GM19238 (cell line): ENCODE data around the gene SYT17.
"Not testable (repeated sequence)": the region's sequence is repeated elsewhere in the genome, so short reads cannot be mapped to it uniquely, and the experiment has no call there.

Experiments
- DNase-seq: peaks from one replicate; pipeline ENCODE4 v3.0.0; 2011; ENCODE audit warnings: low spot score; ENCODE audit not compliant: insufficient read length

Gene SYT17

DNA sequence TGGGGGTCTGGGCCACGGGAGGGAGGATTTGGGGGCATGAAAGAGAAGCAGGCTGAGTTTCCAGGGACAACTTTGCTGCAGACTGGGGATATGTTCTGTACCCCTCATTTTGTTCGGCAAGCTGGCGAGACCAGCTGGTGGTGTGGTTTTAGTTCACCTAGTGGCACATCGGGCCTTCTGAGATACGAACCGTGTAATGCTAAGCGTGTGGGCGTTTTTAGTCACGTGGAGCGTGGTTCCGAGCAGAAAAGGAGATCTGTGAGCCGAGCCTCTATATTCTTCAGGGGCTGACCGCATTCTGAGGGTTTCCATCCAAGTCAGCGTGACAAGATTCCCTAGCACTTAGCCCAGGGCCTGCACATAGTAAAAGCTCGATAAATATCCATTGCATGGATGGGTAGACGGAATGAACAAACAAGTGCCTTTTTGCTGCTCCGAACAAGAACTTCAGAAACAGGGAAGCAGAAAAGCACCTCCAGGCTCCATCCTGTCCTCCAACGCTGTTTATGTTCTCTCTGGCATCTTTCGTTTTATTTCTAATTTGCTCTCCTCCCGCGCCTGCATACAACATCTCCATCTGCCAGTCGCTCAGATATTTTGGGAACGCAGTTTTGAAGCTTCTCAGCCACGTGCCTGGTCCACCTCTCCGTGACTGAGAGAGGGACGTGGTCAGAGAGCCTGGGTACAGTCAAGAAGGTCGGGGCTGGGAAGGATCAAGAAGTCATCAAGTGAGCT is 5.8 kb downstream of the SYT17 start:
- no peak for DNase-seq

DNA sequence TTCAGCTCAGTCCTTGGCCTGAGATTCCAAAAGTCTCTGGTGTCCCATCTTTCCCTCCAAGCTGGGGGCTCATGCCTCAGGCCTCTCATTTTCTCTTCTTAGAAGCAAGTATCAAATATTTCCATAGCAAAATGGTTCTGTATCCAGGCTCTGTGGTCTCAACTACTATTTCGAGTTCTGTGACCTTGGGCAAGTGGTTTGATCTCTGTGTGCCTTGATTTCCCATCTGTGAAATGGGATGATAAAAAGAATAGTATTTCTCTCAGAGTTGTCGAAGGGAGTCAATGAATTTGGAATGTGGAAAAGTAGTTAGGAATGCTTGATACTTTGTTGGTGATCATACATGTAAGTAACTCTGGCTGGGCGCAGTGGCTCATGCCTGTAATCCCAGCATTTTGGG is 6.4 kb downstream of the SYT17 start:
- no peak for DNase-seq

DNA sequence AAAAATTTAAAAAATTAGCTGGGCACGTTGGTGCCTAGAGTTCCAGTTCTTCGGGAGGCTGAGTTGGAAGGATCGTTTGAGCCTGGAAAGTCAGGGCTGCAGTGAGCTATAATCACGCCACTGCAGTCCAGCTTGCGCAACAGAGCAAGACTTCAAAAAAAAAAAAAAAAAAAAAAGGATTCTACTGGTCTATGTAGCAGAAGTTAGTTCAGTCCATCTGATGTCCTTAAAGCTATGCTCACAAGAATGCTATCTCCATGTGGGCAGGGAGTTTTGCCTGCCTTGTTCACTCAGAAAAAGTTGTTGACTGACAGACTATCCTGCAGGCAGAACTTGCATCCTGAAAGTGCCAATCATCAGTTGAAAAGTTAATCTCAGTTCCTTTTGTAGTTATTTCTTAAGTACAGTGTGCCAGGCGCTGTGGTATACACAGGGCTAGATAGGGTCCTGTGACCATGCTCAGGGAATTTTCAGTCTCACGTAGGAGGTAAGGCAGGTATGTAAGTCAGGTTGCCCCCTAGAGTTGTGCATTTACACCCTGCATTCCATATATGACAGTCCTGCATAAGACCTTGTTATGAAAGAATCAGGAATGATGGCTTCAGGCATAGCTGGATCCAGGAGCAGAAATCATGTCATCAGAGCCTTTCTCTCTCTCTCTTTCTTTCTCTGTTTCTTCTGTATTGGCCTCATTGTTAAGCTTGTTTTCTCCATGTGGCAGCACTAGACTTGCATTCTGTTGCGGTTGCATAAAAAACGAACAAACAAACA is 7.6 kb downstream of the SYT17 start:
- no peak for DNase-seq

DNA sequence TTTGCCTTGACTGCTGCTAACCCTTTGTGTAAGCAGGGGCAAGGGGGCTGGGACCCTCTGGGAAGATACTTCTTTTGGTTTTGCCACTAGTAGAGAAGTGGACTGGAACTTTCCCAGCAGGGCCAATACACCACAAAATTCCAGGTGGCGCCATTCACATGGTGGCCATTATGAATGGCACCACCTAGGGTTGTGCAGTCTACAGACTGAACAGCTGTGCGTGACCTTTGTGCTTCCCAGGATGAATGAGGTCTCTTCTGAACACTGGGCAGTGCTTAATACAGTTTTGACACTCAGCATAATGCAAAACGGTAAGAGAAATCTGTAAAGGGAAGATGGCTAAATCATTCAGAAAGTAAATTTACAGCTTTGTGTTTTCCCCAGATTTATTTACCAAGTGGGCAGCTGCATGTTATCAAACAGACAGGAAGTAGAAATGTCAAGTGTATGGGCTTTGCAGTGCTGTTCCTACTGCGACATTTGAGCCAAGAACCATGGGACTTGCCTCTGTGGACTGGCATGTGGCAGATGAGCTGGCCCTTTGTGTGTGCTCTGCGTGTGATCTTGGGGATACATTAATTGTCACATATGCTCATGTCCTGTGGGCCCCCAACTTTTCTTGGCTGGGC is 9.2 kb downstream of the SYT17 start:
- DNase-seq: no peak

DNA sequence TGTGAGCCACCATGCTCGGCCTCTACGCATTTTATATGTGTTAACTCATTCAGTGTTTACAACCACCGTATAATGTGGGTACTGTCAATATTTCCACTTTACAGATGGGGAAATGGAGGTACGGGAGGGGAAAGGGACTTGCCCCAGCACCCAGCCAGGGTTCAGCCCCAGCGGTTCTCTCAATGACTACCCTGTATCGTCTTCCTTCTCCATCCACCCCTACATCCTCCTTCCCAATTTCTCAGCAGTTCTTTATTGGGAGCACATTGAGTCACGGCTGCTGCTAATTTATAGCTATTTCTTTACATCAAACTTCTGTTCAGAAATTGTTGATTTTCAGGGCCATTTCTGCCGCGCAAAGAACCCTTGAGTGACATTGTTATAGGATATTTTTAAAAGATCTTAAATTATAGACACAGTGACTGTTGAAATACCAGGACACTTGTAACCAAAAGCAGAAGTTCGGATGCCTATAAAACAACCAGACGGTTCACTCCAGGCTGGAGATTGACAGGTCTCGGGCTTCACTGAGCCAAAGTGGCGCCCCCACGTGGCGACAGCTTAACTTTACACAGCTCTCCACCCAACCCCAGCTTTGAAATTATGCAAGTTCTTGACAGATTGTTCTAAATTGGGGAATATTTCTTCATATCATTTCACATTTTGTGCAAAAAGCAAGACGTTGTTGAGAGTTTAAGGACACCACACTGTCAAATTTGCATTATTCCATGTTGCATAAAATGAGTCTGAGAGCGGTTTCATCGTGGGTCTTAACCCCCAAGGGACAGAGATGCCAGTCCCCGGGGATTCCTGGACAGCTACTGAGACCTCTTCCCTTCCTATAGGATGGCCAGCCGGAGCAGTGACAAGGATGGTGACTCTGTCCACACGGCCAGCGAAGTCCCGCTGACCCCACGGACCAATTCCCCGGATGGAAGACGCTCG is 11.8 kb downstream of the SYT17 start:
- peak; percentile 55 for DNase-seq

DNA sequence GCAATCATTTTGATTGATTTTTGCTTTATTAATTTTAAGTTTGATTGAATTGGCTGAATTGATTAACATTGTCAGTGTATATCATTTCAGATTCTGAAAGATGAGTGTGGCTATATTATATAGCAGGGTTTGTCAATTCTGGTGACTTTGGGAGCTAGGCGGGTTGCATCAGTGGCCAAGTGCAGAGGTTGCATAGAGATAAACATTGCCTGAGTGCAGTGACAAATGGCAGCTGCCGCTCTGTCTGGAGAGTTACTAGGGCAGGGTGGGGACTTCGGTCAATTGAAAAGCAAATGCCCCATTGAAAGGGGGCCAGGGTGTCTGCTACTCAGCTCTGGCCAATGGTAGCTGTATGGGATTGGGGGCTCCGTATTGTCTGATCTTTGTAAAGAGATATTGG is 12.7 kb downstream of the SYT17 start:
- no peak for DNase-seq

DNA sequence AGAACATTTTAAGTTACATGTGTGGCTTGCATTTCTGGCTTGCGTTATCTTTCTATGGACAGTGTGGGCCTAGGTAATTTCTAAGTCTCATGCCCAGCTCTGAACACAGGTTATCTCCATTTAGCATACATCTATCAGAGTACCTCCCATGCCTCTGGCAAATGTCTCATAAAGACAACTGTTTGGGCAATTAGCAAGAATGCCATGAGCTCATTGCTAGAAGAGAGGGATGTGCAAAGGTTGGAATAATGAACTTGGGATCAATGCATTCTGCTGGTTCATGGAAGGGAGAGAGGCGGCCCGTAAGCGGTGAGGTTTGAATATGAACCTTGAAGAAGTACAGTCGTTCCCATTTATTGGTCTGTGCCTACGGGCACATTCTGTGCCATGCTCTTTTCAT is 14.4 kb downstream of the SYT17 start:
- DNase-seq: no peak

DNA sequence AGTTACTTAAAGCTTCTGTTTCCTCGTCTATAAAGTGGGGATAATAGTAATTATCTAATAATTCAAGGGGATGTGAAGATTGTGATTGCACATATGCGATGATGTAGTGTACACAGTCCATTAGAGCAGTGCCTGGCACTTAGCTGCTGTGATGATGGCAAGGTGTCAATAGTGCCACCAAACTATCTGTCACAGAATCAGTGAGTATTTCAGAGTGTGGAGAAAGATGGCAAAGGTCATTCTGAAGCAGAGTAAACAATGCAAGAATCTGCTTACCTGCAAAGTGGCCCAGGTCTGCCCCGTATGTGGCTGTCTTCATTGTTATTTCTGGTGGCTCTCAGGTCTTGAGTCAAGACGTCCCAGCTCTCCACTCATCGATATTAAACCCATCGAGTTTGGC is 15.1 kb downstream of the SYT17 start:
- no peak for DNase-seq

DNA sequence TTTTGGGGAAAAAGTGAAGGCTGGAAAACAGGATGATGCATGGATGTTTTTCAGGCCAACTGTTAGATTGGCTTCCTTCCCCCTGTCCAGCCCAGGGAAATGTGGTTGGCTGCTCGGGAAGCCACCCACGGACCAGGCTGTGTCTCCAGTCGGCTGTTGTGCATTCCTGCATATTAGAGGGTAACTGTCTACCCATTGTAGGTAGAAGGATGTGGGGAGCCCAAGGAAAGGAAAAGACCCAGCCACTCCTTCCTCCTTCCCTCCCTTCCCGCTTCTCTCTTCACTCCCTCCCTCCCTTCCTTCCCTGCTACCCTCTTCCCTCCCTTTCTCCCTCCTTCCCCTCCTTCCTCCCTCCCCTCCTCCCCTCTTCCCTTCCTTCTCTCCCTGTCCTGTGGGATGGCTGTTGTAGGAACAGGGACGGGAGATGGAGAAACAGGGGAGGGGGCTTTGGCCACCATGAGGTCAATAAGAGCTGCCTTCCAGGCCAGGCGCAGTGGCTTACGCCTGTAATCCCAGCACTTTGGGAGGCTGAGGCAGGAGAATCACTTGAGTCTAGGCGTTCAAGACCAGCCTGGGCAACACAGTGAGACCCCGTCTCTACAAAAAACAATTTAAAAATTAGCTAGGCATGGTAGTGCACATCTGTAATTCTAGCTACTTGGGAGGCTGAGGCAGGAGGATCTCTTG is 16.9 kb downstream of the SYT17 start:
- no peak for DNase-seq

DNA sequence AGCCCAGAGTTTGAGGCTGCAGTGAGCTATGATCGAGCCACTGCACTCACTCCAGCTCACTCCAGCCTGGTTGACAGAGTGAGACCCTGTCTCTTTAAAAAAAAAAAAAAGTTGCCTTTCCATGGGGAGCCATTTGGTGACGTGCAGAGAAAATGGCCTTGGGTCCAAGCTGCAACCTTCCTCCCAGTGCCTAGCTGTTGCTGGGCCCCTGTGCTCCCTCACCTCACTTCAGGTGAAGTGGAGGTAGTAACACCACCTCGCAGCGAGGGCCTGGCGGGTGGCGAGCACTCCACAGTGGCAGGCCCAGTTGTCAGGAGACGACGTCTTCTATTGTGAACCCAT is 17.4 kb downstream of the SYT17 start:
- DNase-seq: no peak

DNA sequence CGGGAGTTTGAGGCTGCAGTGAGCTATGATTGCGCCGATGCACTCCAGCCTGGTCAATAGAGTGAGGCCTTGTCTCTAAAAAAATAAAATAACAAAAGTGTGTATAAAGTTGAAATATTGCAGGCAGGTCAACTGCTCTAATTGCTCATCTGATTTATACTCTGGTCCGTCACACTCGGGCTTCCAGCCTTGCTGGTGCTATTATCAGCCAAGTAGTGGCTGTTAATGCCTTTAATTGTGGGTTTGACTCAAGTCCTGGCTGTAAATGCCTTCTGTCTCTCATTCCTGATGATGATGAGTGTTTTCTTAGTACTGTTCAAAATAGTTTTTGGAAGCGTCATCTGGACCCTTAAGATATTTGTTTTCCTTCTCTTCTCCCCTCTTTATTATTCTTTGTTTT is 18.4 kb downstream of the SYT17 start:
- DNase-seq: no peak

DNA sequence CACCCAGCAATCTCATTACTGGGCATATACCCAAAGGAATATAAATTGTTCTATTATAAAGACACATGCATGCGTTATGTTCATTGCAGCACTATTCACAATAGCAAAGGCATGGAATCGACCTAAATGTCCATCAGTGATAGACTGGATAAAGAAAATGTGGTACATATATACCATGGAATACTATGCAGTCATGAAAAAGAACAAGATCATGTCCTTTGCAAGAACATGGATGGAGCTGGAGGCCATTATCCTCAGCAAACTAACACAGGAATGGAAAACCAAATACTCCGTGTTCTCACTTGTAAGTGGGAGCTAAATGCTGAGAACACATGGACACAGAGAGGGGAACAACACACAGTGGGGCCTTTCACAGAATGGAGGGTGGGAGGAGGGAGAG is 19.9 kb downstream of the SYT17 start:
- not testable (repeated sequence) for DNase-seq

DNA sequence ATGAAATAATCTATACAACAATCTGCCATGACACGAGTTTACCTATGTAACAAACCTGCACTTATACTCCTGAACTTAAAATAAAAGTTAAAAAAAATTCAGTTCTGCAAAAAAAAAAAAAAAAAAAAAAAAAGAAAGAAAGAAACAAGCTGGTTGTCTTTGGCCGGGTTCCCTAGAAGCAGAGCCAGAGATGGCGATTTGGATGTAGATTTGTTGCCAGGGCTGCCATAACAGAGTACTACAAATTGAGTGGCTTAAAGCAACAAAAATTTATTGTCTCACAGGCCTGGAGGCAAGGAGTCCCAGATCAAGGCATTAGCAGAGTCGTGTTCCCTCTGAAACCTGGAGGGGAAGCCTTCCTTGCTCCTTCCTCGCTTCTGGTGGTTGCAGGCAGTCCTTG is 20.4 kb downstream of the SYT17 start:
- DNase-seq: no peak

DNA sequence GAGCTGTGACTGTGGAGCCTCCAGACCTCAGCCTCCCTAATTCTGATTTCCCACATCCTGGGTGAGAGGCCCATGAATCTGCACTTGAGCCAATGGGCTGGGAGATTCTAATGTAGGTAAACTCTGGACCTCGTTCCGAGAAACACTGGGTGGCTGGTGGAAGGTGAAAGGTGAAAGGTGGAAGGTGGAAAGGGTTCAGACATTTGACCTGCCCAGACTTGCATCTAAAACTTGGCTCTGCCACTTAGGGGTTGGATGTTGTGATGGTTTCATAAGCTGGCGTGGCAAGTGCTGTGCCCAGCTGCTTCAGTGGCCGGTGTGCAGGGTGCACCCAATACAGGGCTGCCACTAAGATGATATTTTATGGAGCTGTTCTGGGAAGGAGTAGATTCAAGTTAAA is 24.8 kb downstream of the SYT17 start:
- DNase-seq: no peak

DNA sequence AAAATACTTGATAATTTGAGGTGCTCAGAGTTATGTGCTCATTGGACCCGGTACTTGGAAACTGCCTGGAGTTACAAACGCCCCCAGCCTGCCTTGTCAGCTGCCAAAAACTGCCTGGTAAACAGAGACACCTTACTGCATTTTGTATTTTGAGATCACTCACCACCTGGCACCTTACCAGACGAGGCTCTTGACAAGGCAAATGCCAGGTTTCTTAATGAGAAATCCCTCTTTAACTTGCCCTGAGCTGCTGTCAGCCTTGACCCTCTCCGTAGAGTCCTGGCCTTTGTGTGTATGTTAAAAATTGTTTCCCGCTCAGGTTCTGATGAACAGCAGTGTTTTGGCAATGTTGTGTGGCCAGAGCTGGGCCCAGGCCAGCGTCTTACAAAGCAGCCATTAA is 28.8 kb downstream of the SYT17 start:
- DNase-seq: no peak

DNA sequence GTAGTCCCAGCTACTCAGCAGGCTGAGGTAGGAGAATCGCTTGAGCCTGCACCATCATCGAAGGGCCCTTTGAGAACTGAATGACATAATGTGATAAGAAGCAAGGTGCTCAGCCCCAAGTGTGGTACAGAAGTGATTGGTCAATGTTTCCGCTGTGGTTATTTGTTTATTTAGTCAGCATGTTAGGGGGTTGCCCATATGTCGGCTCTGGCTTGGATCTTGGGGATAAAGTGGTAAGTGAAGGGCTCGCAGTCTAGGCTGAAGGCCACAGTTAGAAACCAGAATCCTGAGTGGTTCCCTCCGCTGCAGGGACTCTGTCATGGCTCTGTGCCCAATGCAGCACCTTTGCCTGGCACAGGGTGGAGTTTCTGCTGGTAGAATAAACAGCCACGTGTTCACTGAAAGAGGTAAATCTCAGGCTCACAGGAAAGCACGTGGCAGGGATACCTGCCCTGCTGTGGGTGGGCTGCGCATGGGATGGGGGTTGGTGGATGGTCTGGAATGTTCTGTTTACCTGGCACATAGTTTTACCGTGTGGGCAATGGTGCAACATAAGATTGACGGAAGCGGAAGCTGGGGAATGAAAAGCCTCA is 35.4 kb downstream of the SYT17 start:
- no peak for DNase-seq

DNA sequence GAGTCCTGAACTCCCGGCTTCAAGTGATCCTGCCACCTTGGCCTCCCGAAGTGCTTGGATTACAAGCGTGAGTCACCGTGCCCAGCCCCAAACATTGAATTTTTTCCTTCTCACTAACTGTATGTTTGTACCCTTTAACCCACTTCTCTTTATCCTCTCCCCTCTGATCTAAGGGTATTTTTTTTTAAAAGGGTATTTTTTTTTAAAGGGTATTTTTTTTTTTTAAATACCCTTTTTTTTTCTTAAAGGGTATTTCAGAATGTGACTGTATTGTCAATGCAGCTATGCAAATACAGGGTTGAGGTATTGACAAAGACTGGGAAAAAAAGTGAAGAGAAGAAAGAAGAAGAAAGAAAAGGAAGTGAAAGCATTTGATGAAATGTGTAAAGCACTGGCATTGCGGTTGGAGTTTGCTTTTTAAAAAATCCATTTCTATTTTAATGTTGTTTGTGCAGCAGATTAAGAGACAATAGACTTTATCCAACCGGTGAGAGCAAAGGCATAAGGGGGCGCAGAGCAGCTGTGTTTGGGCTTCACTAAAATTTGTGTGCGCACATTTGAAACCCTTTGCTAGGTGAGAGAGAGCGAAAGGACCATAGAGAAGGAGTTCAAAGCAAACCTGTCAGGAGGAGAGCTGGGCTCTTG is 42.4 kb downstream of the SYT17 start:
- DNase-seq: peak; percentile 10

DNA sequence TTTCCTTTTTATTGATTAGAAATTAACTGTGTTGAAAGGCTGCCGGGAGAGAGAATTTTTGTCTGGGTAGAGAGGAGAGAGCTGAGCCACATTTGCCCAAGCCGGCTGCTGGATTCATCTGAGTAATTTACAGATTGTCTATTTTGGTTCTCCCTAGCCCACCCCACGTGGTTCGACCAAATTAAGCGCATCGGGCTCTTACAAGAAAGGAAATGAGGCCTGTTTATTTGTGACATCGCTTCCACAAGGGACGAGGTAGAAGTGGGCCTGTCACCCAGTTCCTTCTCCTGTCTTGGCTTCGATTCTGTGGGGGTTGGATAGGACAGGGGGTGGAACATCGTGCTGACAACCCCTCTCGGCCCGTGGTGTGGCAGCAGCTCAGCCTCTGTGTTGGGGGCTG is 42.9 kb downstream of the SYT17 start:
- peak; percentile 27 for DNase-seq

DNA sequence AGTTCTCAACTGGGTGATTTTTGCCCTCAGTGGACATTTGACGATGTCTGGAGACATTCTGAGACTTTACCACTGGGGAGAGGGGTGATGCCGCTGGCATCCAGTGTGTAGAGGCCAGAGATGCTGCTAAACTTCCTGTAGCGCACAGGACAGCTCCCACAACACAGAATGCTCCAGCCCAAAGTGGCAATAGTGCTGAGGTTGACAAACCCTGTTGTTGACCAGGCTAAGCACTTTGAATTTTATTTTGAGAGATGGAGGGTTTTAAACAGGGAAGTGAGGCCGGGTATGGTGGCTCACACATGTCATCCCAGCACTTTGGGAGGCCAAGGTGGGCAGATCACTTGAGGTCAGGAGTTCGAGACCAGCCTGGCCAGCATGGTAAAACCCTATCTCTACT is 44.0 kb downstream of the SYT17 start:
- no peak for DNase-seq

DNA sequence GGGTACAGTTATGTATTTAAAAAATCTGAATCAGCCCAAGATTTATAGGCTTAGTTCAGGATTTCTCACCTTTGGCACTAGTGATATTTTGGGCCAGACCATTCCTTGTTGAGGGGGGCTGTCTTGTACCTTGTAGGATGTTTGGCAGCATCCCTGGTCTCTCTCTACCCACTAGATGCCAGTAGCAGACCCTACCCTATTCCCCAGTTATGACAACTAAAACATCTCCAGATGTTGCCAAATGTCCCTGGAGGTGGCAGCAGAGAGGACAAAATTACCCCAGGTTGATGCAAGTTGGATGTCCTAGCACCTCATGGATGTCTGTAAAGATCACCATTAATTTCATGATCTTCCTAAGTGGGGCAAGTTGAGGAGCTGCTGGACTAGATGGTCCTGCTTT is 45.8 kb downstream of the SYT17 start:
- no peak for DNase-seq
